Memory B cell (primary cell): ENCODE data around the gene LHFPL3.

ENCODE experiments used
- ATAC-seq: fragments of 150-1000 bp; cut with Tn5 transposase; 2 replicates; pipeline ENCODE4 v1.10.0; 2021; ENCODE audit warnings: low read depth, mild to moderate bottlenecking, moderate library complexity
- DNase-seq, 2 donors: peaks; one replicate each; pipeline ENCODE4 v3.0.0; 2022; ENCODE audit warnings: low spot score in 2 of 2
- H3K27ac Mint-ChIP-seq: one replicate; pipeline ENCODE4 v1.8.0; 2022; ENCODE audit warnings: mild to moderate bottlenecking, moderate library complexity, mixed read lengths
- H3K27me3 Mint-ChIP-seq: one replicate; pipeline ENCODE4 v1.8.0; 2022; ENCODE audit warnings: mixed read lengths
- H3K36me3 Mint-ChIP-seq: one replicate; pipeline ENCODE4 v1.8.0; 2022; ENCODE audit warnings: mild to moderate bottlenecking, mixed read lengths
- H3K4me1 Mint-ChIP-seq: one replicate; pipeline ENCODE4 v1.8.0; 2022; ENCODE audit warnings: mixed read lengths
- H3K4me3 Mint-ChIP-seq: one replicate; pipeline ENCODE4 v1.8.0; 2022; ENCODE audit warnings: mild to moderate bottlenecking, moderate library complexity, mixed read lengths
- H3K9me3 Mint-ChIP-seq: one replicate; pipeline ENCODE4 v1.8.0; 2022; ENCODE audit warnings: mixed read lengths

Gene LHFPL3

DNA sequence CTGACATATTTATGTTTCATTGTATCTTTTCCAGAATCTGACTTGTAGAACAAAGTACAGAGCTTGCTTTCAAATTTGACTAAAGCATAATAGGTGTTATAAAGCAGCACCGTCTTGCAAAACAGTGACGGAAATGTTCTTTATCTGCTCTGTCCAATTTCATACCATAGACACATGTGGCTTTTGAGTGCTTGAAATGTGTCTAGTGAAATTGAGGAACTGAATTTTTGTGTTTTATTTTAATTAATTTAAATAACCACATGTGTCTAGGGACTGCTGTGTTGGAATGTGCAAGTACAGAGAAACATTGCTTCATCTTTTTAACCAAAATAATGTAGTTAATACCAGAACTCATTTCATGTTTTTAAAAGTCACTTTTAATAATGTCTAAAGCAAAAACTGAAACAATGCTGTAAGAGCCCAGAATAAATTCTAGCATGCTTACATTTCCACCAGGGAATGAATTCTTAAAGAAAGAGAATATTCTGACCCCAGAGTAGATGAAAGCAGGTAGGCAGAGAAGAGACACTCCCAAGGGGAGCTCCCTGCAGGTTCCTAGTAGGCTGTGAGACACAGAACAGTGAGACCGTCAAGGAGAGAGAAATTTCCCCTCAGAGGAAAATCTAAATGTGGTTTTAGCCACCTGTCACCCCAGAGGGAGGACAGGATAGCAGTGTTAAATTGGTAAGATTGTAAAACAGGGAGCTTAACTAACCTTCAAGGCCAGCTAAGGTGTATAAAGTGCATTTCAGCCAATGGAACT, 510.3 kb downstream of the LHFPL3 start:
- H3K4me3 Mint-ChIP-seq, result no peak overlapping the region
- no peak for DNase-seq
- peaks cover 3% of the 10 kb centered on the region for H3K4me1 Mint-ChIP-seq
- H3K36me3 Mint-ChIP-seq, result no peaks in the 10 kb centered on the region
- H3K27me3 Mint-ChIP-seq, result peaks cover 23% of the 10 kb centered on the region
- no peaks in the 10 kb centered on the region for H3K9me3 Mint-ChIP-seq
- ATAC-seq, result peak; percentile 61
- H3K27ac Mint-ChIP-seq, result no peak overlapping the region

DNA sequence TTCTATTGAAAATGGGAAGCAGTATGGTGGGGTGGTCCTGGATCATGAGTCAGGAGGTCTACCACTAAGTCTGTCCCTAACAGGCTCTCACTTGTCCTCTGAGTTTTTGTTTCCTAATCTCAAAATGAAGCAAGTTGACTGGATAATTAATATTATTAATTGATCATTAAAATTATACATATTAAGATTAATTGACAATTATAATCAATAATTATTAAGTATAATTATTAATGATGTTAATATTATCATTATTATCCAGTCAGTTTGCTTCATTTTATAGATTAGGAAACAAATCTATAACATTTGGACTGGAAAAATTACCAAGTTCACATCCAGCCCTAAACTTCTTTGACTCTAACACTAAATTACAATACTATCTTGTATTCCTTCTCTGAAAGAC, 511.4 kb downstream of the LHFPL3 start:
- no peaks in the 10 kb centered on the region for H3K36me3 Mint-ChIP-seq
- peaks cover 3% of the 10 kb centered on the region for H3K4me1 Mint-ChIP-seq
- no peak overlapping the region for H3K27ac Mint-ChIP-seq
- no peaks in the 10 kb centered on the region for H3K9me3 Mint-ChIP-seq
- H3K4me3 Mint-ChIP-seq, result no peak overlapping the region
- H3K27me3 Mint-ChIP-seq, result peaks cover 21% of the 10 kb centered on the region
- DNase-seq (no peak), ATAC-seq (no peak)

DNA sequence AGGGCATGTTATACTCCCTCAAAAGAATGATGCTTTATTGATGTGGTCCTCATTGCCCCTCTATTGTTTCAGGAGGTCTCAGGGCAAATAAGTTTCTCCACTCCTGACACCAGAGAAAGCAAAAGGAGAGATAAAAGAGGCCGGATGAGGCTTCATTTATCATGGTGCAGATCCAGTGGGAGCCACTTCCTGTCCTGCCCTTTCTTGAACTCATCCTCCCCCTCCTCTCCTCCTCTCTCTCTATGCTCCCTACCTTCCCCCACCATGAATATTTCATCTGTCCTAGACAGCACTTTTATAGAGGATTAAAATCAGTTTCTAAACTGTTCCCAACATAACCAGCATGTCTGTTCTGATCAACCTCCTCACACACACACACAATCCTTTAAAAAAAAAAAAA, 513.4 kb downstream of the LHFPL3 start:
- DNase-seq (no peak), ATAC-seq (no peak)
- Mint-ChIP-seq H3K27ac (no peak overlapping the region), H3K4me3 (no peak overlapping the region), H3K4me1 (peaks cover 3% of the 10 kb centered on the region), H3K27me3 (peaks cover 19% of the 10 kb centered on the region), H3K36me3 (no peaks in the 10 kb centered on the region), H3K9me3 (no peaks in the 10 kb centered on the region)

DNA sequence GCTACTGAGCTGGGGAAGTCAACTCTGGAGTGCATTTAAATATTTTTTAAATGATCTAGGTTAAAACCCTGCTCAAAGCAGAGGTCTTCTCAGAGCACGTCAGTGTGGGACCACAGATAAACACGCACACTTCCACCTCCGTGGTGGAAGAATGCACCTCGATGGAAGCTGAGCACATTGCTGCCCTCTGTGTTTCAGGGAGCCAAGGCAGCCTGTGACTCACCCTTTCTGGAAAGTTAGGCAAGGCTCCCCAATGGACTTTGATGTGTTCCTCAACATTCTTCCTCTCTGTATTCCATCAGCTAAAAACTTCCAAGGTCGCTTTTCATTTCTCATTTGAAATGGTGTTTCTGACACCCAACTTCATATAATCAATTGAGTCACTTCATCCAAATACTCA, 514.8 kb downstream of the LHFPL3 start:
- Mint-ChIP-seq H3K27ac (no peak overlapping the region), H3K36me3 (no peaks in the 10 kb centered on the region), H3K27me3 (peaks cover 16% of the 10 kb centered on the region)

DNA sequence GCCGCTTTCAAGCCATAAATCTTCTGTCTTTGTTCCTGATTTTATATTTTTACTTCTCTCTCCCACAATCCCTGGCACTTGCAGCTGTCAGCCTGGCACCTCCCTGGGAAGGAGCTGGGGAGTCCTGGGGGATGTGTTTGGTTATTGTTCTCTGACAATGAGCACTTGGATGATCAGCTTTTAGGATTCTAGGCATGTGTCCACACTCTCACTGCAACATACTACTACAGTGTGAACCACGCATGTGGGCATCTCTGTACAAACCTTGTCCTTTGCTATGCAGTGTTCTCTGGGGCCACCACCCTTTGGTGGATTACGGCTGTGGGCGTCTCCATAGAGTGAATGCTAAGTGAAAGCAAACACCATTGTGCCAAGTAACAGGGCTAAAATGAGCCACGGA, 517.2 kb downstream of the LHFPL3 start:
- no peaks in the 10 kb centered on the region for H3K4me1 Mint-ChIP-seq
- DNase-seq (no peak), ATAC-seq (no peak)
- H3K36me3 Mint-ChIP-seq, result no peaks in the 10 kb centered on the region
- H3K9me3 Mint-ChIP-seq, result no peaks in the 10 kb centered on the region
- peaks cover 16% of the 10 kb centered on the region for H3K27me3 Mint-ChIP-seq
- no peak overlapping the region for H3K4me3 Mint-ChIP-seq
- no peak overlapping the region for H3K27ac Mint-ChIP-seq

More for the DNA sequence above, 514.8 kb downstream of the LHFPL3 start:
- no peak for ATAC-seq
- no peak for DNase-seq
- H3K9me3 Mint-ChIP-seq, result no peaks in the 10 kb centered on the region
- no peak overlapping the region for H3K4me3 Mint-ChIP-seq
- peaks cover 3% of the 10 kb centered on the region for H3K4me1 Mint-ChIP-seq

DNA sequence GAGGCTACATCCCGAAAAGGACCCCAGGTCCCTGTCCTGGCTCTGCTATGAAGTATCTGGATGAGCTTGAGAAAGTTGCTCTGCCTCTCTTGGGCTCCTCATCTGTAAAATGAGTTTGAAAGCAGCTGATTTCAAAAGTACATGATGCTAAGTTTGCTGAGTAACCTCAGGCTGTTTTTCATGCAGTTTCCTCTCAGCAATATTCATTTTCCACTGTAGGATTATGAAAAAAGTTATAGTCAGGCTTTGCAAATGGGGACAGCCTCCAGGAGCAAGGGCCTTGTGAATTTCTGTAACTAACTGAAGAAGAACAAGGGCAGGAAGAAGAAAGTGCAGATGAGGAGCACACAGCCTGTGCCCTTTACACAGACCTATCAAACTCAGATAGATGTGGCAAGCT, 518.3 kb downstream of the LHFPL3 start:
- DNase-seq (no peak), ATAC-seq (no peak)
- peaks cover 10% of the 10 kb centered on the region for H3K27me3 Mint-ChIP-seq
- no peaks in the 10 kb centered on the region for H3K9me3 Mint-ChIP-seq
- no peaks in the 10 kb centered on the region for H3K36me3 Mint-ChIP-seq
- no peaks in the 10 kb centered on the region for H3K4me1 Mint-ChIP-seq
- H3K4me3 Mint-ChIP-seq, result no peak overlapping the region
- H3K27ac Mint-ChIP-seq, result no peak overlapping the region

DNA sequence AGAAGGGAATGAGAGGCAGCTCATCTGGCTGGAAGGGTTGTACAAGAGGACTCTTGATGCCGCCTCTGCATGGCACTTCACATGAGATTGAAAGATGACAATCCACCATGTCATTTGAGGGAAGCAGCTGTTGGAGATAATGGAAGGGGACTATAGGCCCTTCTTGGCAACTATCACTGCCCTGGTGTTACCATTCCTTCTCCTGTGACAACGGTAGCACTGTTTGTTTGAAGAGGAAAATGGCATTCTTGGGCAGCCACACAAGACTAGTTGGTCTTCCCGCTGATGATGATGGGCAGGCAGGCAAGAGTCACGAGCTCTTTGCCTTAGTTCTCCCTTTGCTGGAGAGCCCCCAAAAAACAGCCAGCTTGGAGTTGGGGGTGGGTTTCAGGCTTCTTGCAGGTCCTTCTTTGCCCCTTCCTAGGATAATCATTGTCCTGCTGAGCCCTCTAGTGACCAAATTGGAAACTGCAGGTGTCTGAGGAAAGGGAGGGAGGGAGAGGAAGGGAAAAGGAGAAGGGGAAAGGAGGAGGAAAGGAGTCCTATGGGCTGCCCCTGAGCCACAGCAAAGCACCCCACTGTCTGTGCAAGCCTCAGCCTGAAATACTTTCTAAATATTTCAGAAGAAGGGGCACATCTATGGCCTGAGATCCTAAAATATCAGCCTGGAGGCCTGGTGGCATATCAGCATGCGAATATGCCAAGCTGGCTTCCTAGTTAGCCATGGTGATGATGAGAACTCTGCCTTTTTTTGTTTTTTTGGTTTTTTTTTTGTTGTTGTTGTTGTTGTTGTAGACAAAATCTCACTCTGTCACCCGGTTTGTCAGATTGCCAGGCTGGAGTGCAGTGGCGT, 520.0 kb downstream of the LHFPL3 start:
- peak; percentile 46 to 60 for DNase-seq
- peak; percentile 26 for ATAC-seq
- Mint-ChIP-seq H3K36me3 (no peaks in the 10 kb centered on the region), H3K4me1 (no peaks in the 10 kb centered on the region), H3K27ac (no peak overlapping the region), H3K4me3 (no peak overlapping the region), H3K9me3 (no peaks in the 10 kb centered on the region), H3K27me3 (peaks cover 13% of the 10 kb centered on the region)

DNA sequence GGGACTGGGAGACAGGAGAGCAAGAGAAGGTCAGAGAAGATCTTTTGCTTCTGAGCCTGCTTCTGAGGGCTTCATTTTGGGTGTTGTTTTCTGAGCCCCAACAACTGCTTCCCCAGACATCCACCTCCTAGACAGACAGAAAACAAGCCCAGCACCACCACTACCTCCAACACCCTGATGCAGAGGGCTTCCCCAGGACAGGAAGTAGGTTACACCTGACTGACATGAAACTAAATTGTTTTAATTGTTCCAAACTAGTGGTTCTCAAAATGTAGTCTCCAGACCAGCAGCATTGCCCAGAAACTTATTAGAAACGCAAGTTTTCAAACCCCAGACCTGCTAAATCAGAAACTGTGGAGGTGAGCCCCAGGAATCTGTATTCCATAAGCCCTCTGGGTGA, 522.0 kb downstream of the LHFPL3 start:
- no peaks in the 10 kb centered on the region for H3K36me3 Mint-ChIP-seq
- DNase-seq (no peak), ATAC-seq (no peak)
- no peaks in the 10 kb centered on the region for H3K4me1 Mint-ChIP-seq
- H3K9me3 Mint-ChIP-seq, result no peaks in the 10 kb centered on the region
- H3K4me3 Mint-ChIP-seq, result no peak overlapping the region
- H3K27ac Mint-ChIP-seq, result no peak overlapping the region
- peaks cover 7% of the 10 kb centered on the region for H3K27me3 Mint-ChIP-seq

DNA sequence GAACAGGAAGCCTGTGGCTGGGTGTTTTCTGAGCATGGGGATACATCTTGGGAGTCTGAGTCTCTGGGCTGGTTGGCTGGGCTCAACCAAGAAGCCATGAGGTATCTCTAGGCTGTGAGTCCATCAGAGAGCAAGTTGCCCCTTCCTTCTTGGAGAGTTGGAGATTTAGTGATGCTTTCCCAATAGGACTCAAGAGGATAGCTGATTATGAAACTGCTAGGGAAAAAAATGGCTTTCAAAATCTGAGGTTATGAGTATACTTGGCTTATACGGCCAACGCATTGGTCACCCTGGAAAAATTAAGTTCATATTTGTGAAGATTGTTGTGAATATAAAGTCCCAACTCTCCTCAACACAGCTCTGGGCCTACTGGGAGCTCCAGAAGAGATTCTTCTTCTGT, 522.9 kb downstream of the LHFPL3 start:
- DNase-seq, result no peak
- Mint-ChIP-seq H3K9me3 (no peaks in the 10 kb centered on the region), H3K27ac (no peak overlapping the region), H3K4me3 (no peak overlapping the region), H3K4me1 (no peaks in the 10 kb centered on the region), H3K27me3 (peaks cover 4% of the 10 kb centered on the region), H3K36me3 (no peaks in the 10 kb centered on the region)
- no peak for ATAC-seq

DNA sequence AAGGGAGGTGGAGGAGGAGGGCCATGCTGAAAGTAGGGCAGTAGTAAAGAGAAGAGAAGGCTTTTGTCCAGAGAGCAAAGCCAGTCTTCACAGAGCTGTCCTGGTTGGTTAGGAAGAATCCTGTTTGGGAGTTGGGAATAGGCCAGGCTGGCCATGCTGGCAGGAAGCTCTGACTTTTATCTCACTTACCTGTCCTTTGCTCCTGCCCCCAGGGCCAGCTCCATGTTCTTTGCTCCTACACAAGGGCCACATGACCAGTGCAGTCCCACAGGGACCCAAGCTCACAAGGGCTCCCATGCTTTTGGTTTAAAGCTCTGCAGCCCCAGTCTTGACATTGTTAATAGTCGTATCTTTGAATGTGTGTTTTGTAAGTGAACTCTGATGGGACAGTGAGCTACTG, 524.0 kb downstream of the LHFPL3 start:
- DNase-seq (no peak), ATAC-seq (no peak)
- no peak overlapping the region for H3K27ac Mint-ChIP-seq
- H3K9me3 Mint-ChIP-seq, result no peaks in the 10 kb centered on the region
- H3K4me1 Mint-ChIP-seq, result peaks cover under 1% of the 10 kb centered on the region
- H3K4me3 Mint-ChIP-seq, result no peak overlapping the region
- peaks cover 5% of the 10 kb centered on the region for H3K27me3 Mint-ChIP-seq
- H3K36me3 Mint-ChIP-seq, result no peaks in the 10 kb centered on the region

DNA sequence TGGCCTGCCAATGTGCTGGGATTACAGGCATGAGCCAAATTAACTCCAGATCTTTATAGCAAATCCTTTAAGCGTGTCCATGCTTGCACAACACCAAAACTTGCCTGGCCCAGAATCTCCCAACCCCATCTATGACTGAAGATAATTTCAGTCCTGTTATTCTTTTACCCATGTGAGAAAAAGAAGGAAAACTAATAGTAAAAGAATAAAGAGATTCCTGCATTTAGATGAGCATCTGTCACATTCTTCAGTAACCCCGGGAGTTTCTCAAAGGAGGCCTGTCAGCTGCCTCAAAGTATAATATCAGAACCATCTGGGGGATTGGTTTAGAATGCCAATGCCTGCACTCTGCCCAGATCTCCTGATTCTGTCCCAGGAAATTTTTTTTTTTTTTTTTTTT, 527.5 kb downstream of the LHFPL3 start:
- ATAC-seq (no peak), DNase-seq (no peak)
- Mint-ChIP-seq H3K4me1 (peaks cover 9% of the 10 kb centered on the region), H3K4me3 (no peak overlapping the region), H3K9me3 (no peaks in the 10 kb centered on the region), H3K27me3 (peaks cover 10% of the 10 kb centered on the region), H3K36me3 (no peaks in the 10 kb centered on the region), H3K27ac (no peak overlapping the region)

DNA sequence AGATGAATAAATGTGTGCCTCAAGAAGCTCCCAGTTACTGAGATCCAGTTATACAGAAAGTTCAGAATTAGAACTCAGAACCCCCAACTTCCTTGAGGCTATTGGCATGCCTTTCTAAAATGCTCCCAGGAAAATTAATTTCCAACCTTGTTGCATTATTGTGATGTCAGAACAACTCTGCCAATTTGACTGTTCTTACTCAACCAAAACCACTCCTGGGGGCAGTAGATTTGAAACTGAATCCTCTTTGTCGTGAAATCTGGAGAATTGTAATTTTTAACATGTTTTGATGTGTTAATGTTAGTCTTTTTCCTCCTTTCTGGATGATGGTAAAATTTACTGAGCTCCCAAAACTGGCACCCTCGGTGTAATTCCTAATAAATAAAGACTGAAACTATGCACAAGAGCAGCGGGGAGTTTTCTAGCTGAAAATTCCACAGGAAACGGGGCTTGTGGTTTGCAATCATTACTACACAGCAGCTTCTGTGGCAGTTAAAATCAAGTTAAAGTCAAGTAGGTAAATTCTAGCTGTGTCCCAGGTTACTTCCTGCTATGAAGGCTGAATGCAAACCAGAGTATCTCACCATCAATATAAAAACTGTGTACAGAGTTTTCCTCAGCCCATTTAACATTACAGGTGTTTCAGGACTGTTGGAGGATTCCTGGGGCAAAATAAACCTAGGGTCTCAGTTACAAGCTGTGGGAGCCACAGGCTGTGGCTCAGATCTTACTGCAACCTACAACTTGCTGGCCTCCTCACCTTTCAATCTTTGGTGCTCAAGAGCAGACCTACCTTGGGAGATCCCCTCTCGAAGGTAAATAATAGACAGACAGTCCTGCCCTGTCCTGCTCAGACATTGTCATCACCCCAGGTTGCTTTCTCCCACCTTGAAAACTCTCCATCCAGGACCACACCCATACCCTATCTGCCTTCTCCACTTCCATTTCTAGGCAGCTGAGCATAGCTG, 529.3 kb downstream of the LHFPL3 start:
- H3K36me3 Mint-ChIP-seq, result no peaks in the 10 kb centered on the region
- H3K27ac Mint-ChIP-seq, result no peak overlapping the region
- no peak overlapping the region for H3K4me3 Mint-ChIP-seq
- ATAC-seq (peak; percentile 67), DNase-seq (no peak)
- peaks cover 9% of the 10 kb centered on the region for H3K4me1 Mint-ChIP-seq
- no peaks in the 10 kb centered on the region for H3K9me3 Mint-ChIP-seq
- peaks cover 8% of the 10 kb centered on the region for H3K27me3 Mint-ChIP-seq

DNA sequence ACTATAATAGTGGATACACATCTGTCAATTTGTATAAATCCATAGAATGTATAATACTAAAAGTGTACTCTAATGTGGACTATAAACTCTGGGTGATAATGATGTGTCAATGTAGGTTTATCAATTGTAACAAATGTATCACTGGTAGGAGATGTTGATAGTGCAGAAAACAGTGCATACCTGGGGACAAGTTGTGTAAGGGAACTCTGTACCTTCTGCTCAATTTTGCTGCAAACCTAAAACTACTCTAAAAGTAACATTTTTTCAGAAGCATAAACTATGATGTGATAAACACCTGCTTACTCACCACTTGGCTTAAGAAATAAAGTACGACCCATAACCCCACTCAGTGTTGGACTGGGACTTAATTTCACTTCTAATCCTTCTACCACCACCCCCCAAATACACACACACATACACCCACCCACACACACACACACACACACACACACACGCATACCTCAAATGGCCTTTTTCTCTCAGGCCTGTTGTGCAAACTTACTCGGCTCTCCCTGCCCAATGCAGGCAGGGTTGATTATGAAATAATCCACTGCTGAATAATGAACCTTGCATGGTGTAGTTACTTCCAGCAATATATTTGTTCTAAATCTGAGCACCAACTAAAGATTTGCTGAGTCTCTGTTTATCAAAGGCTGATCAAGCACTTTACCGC, 531.5 kb downstream of the LHFPL3 start:
- H3K27me3 Mint-ChIP-seq, result peaks cover 15% of the 10 kb centered on the region
- H3K36me3 Mint-ChIP-seq, result no peaks in the 10 kb centered on the region
- no peak for DNase-seq
- no peak overlapping the region for H3K4me3 Mint-ChIP-seq
- no peaks in the 10 kb centered on the region for H3K9me3 Mint-ChIP-seq
- H3K27ac Mint-ChIP-seq, result no peak overlapping the region
- no peak for ATAC-seq
- peaks cover 9% of the 10 kb centered on the region for H3K4me1 Mint-ChIP-seq
